SK-N-SH treated with all-trans-retinoic acid at 6 μM for 48 hours (cell line): ENCODE results near the gene TMEM163.

Experiments used
- TF ChIP-seq, protein P1 (sequence below): fragments of 250-450 bp; sonication (Bioruptor Pico); IDR thresholded peaks from 2 replicates; pipeline ENCODE4 v1.8.0; 2020; ENCODE audit warnings: mild to moderate bottlenecking, moderate library complexity, borderline replicate concordance
- TF ChIP-seq, protein P2 (sequence below): fragments of 250-450 bp; sonication (Bioruptor Pico); IDR thresholded peaks from 2 replicates; pipeline ENCODE4 v1.5.0; 2020; ENCODE audit warnings: mild to moderate bottlenecking, moderate library complexity

DNA sequence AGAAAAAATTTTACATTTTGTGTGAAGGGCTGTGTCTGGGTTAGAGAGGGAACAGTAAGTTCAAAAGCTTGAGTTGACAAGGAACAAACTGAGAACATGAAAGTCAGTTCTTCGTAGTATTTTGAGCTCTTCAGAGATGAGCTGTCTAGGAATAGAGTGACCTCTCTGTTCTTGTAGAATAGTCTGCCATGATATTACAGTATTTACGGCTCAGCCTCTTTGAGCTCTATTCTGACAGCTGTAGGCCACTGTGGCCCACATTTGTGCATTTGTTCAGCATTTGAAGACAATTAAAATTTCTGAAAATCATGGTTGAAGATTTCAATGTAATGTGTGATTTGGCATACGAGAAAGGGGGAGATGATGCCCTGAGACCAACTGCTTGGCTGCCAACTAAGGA lies 292.1 kb downstream of the TMEM163 start:
- TF ChIP-seq, protein P1, sequence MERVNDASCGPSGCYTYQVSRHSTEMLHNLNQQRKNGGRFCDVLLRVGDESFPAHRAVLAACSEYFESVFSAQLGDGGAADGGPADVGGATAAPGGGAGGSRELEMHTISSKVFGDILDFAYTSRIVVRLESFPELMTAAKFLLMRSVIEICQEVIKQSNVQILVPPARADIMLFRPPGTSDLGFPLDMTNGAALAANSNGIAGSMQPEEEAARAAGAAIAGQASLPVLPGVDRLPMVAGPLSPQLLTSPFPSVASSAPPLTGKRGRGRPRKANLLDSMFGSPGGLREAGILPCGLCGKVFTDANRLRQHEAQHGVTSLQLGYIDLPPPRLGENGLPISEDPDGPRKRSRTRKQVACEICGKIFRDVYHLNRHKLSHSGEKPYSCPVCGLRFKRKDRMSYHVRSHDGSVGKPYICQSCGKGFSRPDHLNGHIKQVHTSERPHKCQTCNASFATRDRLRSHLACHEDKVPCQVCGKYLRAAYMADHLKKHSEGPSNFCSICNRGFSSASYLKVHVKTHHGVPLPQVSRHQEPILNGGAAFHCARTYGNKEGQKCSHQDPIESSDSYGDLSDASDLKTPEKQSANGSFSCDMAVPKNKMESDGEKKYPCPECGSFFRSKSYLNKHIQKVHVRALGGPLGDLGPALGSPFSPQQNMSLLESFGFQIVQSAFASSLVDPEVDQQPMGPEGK (CRISPR knock-in tag): no peak
- TF ChIP-seq, protein P2, sequence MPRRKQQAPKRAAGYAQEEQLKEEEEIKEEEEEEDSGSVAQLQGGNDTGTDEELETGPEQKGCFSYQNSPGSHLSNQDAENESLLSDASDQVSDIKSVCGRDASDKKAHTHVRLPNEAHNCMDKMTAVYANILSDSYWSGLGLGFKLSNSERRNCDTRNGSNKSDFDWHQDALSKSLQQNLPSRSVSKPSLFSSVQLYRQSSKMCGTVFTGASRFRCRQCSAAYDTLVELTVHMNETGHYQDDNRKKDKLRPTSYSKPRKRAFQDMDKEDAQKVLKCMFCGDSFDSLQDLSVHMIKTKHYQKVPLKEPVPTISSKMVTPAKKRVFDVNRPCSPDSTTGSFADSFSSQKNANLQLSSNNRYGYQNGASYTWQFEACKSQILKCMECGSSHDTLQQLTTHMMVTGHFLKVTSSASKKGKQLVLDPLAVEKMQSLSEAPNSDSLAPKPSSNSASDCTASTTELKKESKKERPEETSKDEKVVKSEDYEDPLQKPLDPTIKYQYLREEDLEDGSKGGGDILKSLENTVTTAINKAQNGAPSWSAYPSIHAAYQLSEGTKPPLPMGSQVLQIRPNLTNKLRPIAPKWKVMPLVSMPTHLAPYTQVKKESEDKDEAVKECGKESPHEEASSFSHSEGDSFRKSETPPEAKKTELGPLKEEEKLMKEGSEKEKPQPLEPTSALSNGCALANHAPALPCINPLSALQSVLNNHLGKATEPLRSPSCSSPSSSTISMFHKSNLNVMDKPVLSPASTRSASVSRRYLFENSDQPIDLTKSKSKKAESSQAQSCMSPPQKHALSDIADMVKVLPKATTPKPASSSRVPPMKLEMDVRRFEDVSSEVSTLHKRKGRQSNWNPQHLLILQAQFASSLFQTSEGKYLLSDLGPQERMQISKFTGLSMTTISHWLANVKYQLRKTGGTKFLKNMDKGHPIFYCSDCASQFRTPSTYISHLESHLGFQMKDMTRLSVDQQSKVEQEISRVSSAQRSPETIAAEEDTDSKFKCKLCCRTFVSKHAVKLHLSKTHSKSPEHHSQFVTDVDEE (CRISPR knock-in tag): no peak
